HCT116 (cell line): Measurements from ENCODE around the gene SMIM21. TPM values are rescaled to one million over a fixed set of nuclear protein-coding genes. Genes with fewer than 3 reads are reported as not detected.

Experiments used
- ATAC-seq: fragments of 200-7000 bp; cut with Tn5 transposase; 2 replicates; pipeline ENCODE4 v1.9.1; 2020; ENCODE audit warnings: mild to moderate bottlenecking, moderate library complexity
- BruUV-seq: library from RNA; stranded (reverse); fragments of 400-500 nt; replicated peaks from 2 replicates; lab custom pipeline; 2021; lab: Mats Ljungman, UMichigan
- CTCF ChIA-PET: fragments of 300-600 bp; sonication (Branson Sonifier 250); formaldehyde crosslinking; loops from one replicate; lab custom pipeline; 2021; ENCODE audit warnings: antibody characterized with exemption; lab: Charles Lee
- POLR2A ChIA-PET: fragments of 300-600, 350-600 bp; sonication (Branson Sonifier 250); formaldehyde crosslinking; loops from one replicate; lab custom pipeline; 2021; ENCODE audit warnings: antibody characterized with exemption; lab: Charles Lee
- RAD21 ChIA-PET, 2 experiments: fragments of 300-600 bp; sonication (Branson Sonifier 250); formaldehyde crosslinking; loops; one replicate each; lab custom pipeline; 2023; ENCODE audit warnings: low total read pairs in 2 of 2; ENCODE audit not compliant: uncharacterized antibody in 2 of 2, unreplicated experiment in 2 of 2, low non-redundant PET in 1 of 2; lab: Charles Lee
- DNase-seq: peaks from one replicate; pipeline ENCODE4 v3.0.0-alpha.2; 2010; ENCODE audit warnings: low read depth, low spot score
- H2AFZ ChIP-seq: fragments of 200-600 bp; shearing (Covaris generic), sonication (generic); 2 replicates; pipeline ENCODE4 v1.6.1; 2017; ENCODE audit warnings: low read depth, mixed run types, mixed read lengths, antibody characterized with exemption, low read length; ENCODE audit not compliant: poor library complexity, severe bottlenecking
- H3K27ac ChIP-seq: 2 replicates; pipeline ENCODE4 v1.5.1; 2012; ENCODE audit warnings: low read depth, low read length
- H3K27me3 ChIP-seq: fragments of 200-600 bp; sonication (generic); 2 replicates; pipeline ENCODE4 v1.6.1; 2016; ENCODE audit warnings: mixed run types, low read length, mixed read lengths; ENCODE audit not compliant: insufficient read depth
- H3K36me3 ChIP-seq, 2 experiments: fragments of 200-500 bp in 1 of 2; fragments of 200-600 bp in 1 of 2; sonication (Bioruptor generic) in 1 of 2; sonication (generic) in 1 of 2; 2 replicates each; pipeline versions ENCODE4 v1.5.1 to v1.6.1; 2014 to 2016; ENCODE audit warnings: low read length in 2 of 2, inconsistent platforms in 1 of 2, mixed read lengths in 1 of 2, mixed run types in 1 of 2; ENCODE audit not compliant: insufficient read depth in 2 of 2, control insufficient read depth in 1 of 2
- H3K4me1 ChIP-seq, 2 experiments: fragments of 200-600 bp in 1 of 2; sonication (generic) in 1 of 2; 2 replicates each; pipeline versions ENCODE4 v1.5.1 to v1.6.1; 2012 to 2017; ENCODE audit warnings: low read length in 2 of 2, inconsistent platforms in 1 of 2, mild to moderate bottlenecking in 1 of 2, mixed read lengths in 1 of 2, mixed run types in 1 of 2, moderate library complexity in 1 of 2; ENCODE audit not compliant: insufficient read depth in 2 of 2, control insufficient read depth in 1 of 2
- H3K4me2 ChIP-seq: fragments of 200-600 bp; sonication (generic); 2 replicates; pipeline ENCODE4 v1.6.1; 2017; ENCODE audit warnings: mixed run types, low read length, mixed read lengths
- H3K4me3 ChIP-seq, 2 experiments: fragments of 200-600 bp in 1 of 2; sonication (generic) in 1 of 2; replicated peaks in 1 of 2; 2 replicates each; pipeline ENCODE4 v1.5.1; 2011 to 2016; ENCODE audit warnings: low read length in 2 of 2, control low read depth in 1 of 2, low read depth in 1 of 2, mild to moderate bottlenecking in 1 of 2, mixed read lengths in 1 of 2, mixed run types in 1 of 2
- H3K79me2 ChIP-seq: fragments of 200-600 bp; sonication (generic); 2 replicates; pipeline ENCODE4 v1.6.1; 2017; ENCODE audit warnings: mild to moderate bottlenecking, mixed run types, low read length, moderate library complexity, mixed read lengths; ENCODE audit not compliant: insufficient read depth
- H3K9ac ChIP-seq: fragments of 200-600 bp; sonication (generic); 2 replicates; pipeline ENCODE4 v1.6.1; 2016; ENCODE audit warnings: low read length, mixed read lengths
- H3K9me2 ChIP-seq: fragments of 200-600 bp; sonication (generic), shearing (Covaris generic); 2 replicates; pipeline ENCODE4 v1.6.1; 2017; ENCODE audit warnings: mixed run types, mild to moderate bottlenecking, moderate library complexity; ENCODE audit not compliant: insufficient read depth
- H3K9me3 ChIP-seq, 2 experiments: fragments of 200-500 bp in 1 of 2; fragments of 200-600 bp in 1 of 2; sonication (Bioruptor generic) in 1 of 2; sonication (generic) in 1 of 2; 2 replicates each; pipeline ENCODE4 v1.6.1; 2014 to 2017; ENCODE audit warnings: low read length in 2 of 2, mixed read lengths in 2 of 2, inconsistent platforms in 1 of 2, low read depth in 1 of 2, mild to moderate bottlenecking in 1 of 2, mixed run types in 1 of 2, moderate library complexity in 1 of 2; ENCODE audit not compliant: control insufficient read depth in 1 of 2, insufficient read depth in 1 of 2
- H4K20me1 ChIP-seq: fragments of 200-600 bp; sonication (generic), shearing (Covaris generic); 2 replicates; pipeline ENCODE4 v1.6.1; 2017; ENCODE audit warnings: mixed run types, mild to moderate bottlenecking, moderate library complexity; ENCODE audit not compliant: insufficient read depth
- ATF3 ChIP-seq: IDR thresholded peaks from 2 replicates; pipeline ENCODE4 v1.6.1; 2012
- EZH2phosphoT487 ChIP-seq: fragments of 200-600 bp; IDR thresholded peaks from 2 replicates; pipeline ENCODE4 v1.6.1; 2018; ENCODE audit warnings: antibody characterized with exemption, borderline replicate concordance
- FOSL1 ChIP-seq: IDR thresholded peaks from 2 replicates; pipeline ENCODE4 v1.6.1; 2012; ENCODE audit warnings: low read depth
- MAX ChIP-seq: IDR thresholded peaks from 2 replicates; pipeline ENCODE4 v1.6.1; 2012
- POLR2AphosphoS5 ChIP-seq: IDR thresholded peaks from 2 replicates; pipeline ENCODE4 v1.6.1; 2011; ENCODE audit warnings: mild to moderate bottlenecking, low read depth, low read length, moderate library complexity
- REST ChIP-seq: IDR thresholded peaks from 2 replicates; pipeline ENCODE4 v1.6.1; 2012; ENCODE audit warnings: low read depth
- SP1 ChIP-seq: IDR thresholded peaks from 2 replicates; pipeline ENCODE4 v1.6.1; 2012; ENCODE audit warnings: low read depth
- TCF7L2 ChIP-seq: IDR thresholded peaks from 2 replicates; pipeline ENCODE4 v1.7.0; 2011; ENCODE audit warnings: borderline replicate concordance, inconsistent platforms; ENCODE audit not compliant: insufficient read depth, insufficient read length; ENCODE audit errors: extremely low read depth
- YY1 ChIP-seq: IDR thresholded peaks from 2 replicates; pipeline ENCODE4 v1.6.1; 2011; ENCODE audit warnings: low read length, low read depth, moderate library complexity, mild to moderate bottlenecking; ENCODE audit not compliant: insufficient replicate concordance; ENCODE audit errors: extremely low read depth
- ZBTB33 ChIP-seq: IDR thresholded peaks from 2 replicates; pipeline ENCODE4 v1.6.1; 2011; ENCODE audit warnings: mild to moderate bottlenecking, low read length, moderate library complexity; ENCODE audit not compliant: insufficient replicate concordance; ENCODE audit errors: extremely low read depth
- ZNF274 ChIP-seq: fragments of 200-500 bp; sonication (Bioruptor generic); IDR thresholded peaks from 2 replicates; pipeline ENCODE4 v1.6.1; 2014; ENCODE audit warnings: mild to moderate bottlenecking, low read depth, low read length, inconsistent platforms
- intact Hi-C: fragments of 100-400 bp; cut with micrococcal nuclease; formaldehyde crosslinking; loops from 2 replicates; pipeline ENCODE4 v1.10.0; 2022
- total RNA-seq: library from RNA; stranded (reverse); gene quantifications from one replicate; pipeline ENCODE4 v1.2.1, GENCODE V29; 2021; ENCODE audit not compliant: unreplicated experiment

The SMIM21 gene
- total RNA-seq, 1 experiment from 2014 or later = not detected

- Histone ChIP-seq H4K20me1 (no peaks in the 10 kb centered on the region), H3K36me3 (no peaks in the 10 kb centered on the region), H3K9me3 (no peaks in the 10 kb centered on the region), H3K4me1 (peaks cover 0 to 10% of the 10 kb centered on the region in 2 experiments; a peak in 2 of 4 replicates), H3K4me2 (no peak overlapping the region), H3K4me3 (no peak overlapping the region), H2AFZ (no peak overlapping the region), H3K27ac (no peak overlapping the region), H3K79me2 (no peaks in the 10 kb centered on the region), H3K9ac (no peak overlapping the region), H3K27me3 (no peaks in the 10 kb centered on the region), H3K9me2 (no peaks in the 10 kb centered on the region)
- intact Hi-C loops = no loop called here
- ATAC-seq (no peak), DNase-seq (no peak)
- ChIA-PET RAD21 (no interaction called here), POLR2A (no interaction called here), CTCF (no interaction called here)
- BruUV-seq = no TSS peak
- TF ChIP-seq ZNF274 (no peak), FOSL1 (no peak), ZBTB33 (no peak), ATF3 (no peak), TCF7L2 (no peak), EZH2phosphoT487 (no peak), POLR2AphosphoS5 (no peak), MAX (no peak), SP1 (no peak), REST (no peak), YY1 (no peak)
Observed at GRCh38 chr18:75433098-75433497, 5.6 kb upstream of the SMIM21 start.
